H1 (cell line): ENCODE measurements around the gene TUG1. TPM values are rescaled to one million over a fixed set of nuclear protein-coding genes. Genes with fewer than 3 reads are reported as not detected.

Experiments used
- CTCF ChIA-PET: fragments of 300-600 bp; sonication (Branson Sonifier 250); formaldehyde crosslinking; loops from one replicate; lab custom pipeline; 2021; ENCODE audit not compliant: partially characterized antibody; lab: Charles Lee
- POLR2A ChIA-PET: fragments of 300-600 bp; sonication (Branson Sonifier 250); formaldehyde crosslinking; loops from one replicate; lab custom pipeline; 2021; ENCODE audit warnings: inconsistent platforms; ENCODE audit not compliant: partially characterized antibody; lab: Charles Lee
- DNase-seq, 2 experiments: peaks; one replicate each; pipeline versions ENCODE4 v3.0.0 to v3.0.0-alpha.2; 2010 to 2022; ENCODE audit warnings: low spot score in 2 of 2, low read depth in 1 of 2, mixed read lengths in 1 of 2
- FAIRE-seq: peaks from 2 replicates; lab custom pipeline; 2011; peaks lifted over from hg19 to GRCh38; lab: Jason Lieb, UNC
- H2AFZ ChIP-seq: 2 replicates; pipeline ENCODE4 v1.8.1; 2012; ENCODE audit warnings: low read length, inconsistent platforms
- H2AK5ac ChIP-seq: 2 replicates; pipeline ENCODE4 v1.6.1; 2013; ENCODE audit warnings: low read depth, low read length
- H2BK120ac ChIP-seq: replicated peaks from 2 replicates; pipeline ENCODE3; 2013; ENCODE audit warnings: low read depth, low read length, inconsistent platforms
- H2BK12ac ChIP-seq: 2 replicates; pipeline ENCODE4 v1.6.1; 2013; ENCODE audit warnings: low read depth, low read length
- H2BK15ac ChIP-seq: 2 replicates; pipeline ENCODE4 v1.6.1; 2013; ENCODE audit warnings: low read length
- H2BK20ac ChIP-seq: 2 replicates; pipeline ENCODE4 v1.6.1; 2013; ENCODE audit warnings: low read length
- H2BK5ac ChIP-seq: 2 replicates; pipeline ENCODE4 v1.6.1; 2013; ENCODE audit warnings: low read depth, low read length
- H3K14ac ChIP-seq: 2 replicates; pipeline ENCODE4 v1.6.1; 2013; ENCODE audit warnings: inconsistent platforms; ENCODE audit not compliant: insufficient read length
- H3K18ac ChIP-seq: 2 replicates; pipeline ENCODE4 v1.6.1; 2013; ENCODE audit warnings: low read length; ENCODE audit errors: extremely low read depth
- H3K23ac ChIP-seq: 2 replicates; pipeline ENCODE4 v1.6.1; 2013; ENCODE audit warnings: inconsistent platforms; ENCODE audit not compliant: insufficient read length
- H3K23me2 ChIP-seq: 2 replicates; pipeline ENCODE4 v1.6.1; 2013; ENCODE audit warnings: low read depth, low read length
- H3K27ac ChIP-seq: 2 replicates; pipeline ENCODE4 v1.6.1; 2011; ENCODE audit warnings: low read depth, low read length, inconsistent platforms
- H3K27me3 ChIP-seq, 4 experiments: replicated peaks in 1 of 4; 1 replicate in 1 of 4; 2 replicates in 3 of 4; pipeline versions ENCODE4 v1.6.1 to v1.8.1; 2011 to 2013; ENCODE audit warnings: low read length in 3 of 4, mild to moderate bottlenecking in 3 of 4, inconsistent platforms in 2 of 4, mixed read lengths in 2 of 4, moderate library complexity in 1 of 4; ENCODE audit not compliant: control insufficient read depth in 3 of 4, insufficient read depth in 3 of 4; ENCODE audit errors: extremely low read depth in 1 of 4
- H3K36me3 ChIP-seq, 4 experiments: 2 replicates each; pipeline versions ENCODE4 v1.6.1 to v1.8.1; 2011 to 2013; ENCODE audit warnings: mild to moderate bottlenecking in 4 of 4, low read length in 3 of 4, moderate library complexity in 2 of 4, control low read depth in 1 of 4, inconsistent platforms in 1 of 4; ENCODE audit not compliant: insufficient read depth in 4 of 4, control insufficient read depth in 2 of 4
- H3K4ac ChIP-seq: replicated peaks from 2 replicates; pipeline ENCODE3; 2013; ENCODE audit warnings: low read length, low read depth, mixed read lengths, inconsistent platforms; ENCODE audit not compliant: insufficient read length
- H3K4me1 ChIP-seq, 4 experiments: replicated peaks in 1 of 4; 1 replicate in 1 of 4; 2 replicates in 3 of 4; pipeline versions ENCODE4 v1.6.1 to v1.8.1; 2011 to 2013; ENCODE audit warnings: low read length in 3 of 4, inconsistent platforms in 2 of 4, mixed read lengths in 1 of 4; ENCODE audit not compliant: insufficient read depth in 4 of 4, control insufficient read depth in 3 of 4
- H3K4me2 ChIP-seq, 2 experiments: 2 replicates each; pipeline versions ENCODE4 v1.6.1 to v1.8.1; 2011 to 2013; ENCODE audit warnings: low read depth in 2 of 2, low read length in 2 of 2, control low read depth in 1 of 2, inconsistent platforms in 1 of 2, mild to moderate bottlenecking in 1 of 2; ENCODE audit not compliant: insufficient read depth in 1 of 2
- H3K4me3 ChIP-seq, 4 experiments: fragments of 200-600, 300-600 bp in 1 of 4; sonication (generic), shearing (Covaris generic), sonication (Bioruptor Twin) in 1 of 4; 2 replicates each; pipeline versions ENCODE4 v1.5.1 to v1.8.1; 2011 to 2016; ENCODE audit warnings: low read length in 4 of 4, low read depth in 3 of 4, control low read depth in 2 of 4, inconsistent platforms in 2 of 4, mild to moderate bottlenecking in 2 of 4, mixed read lengths in 1 of 4, moderate library complexity in 1 of 4; ENCODE audit not compliant: insufficient read depth in 2 of 4; ENCODE audit errors: extremely low read depth in 1 of 4
- H3K56ac ChIP-seq: replicated peaks from 2 replicates; pipeline ENCODE3; 2013; ENCODE audit warnings: low read depth, mild to moderate bottlenecking, mixed read lengths, low read length, inconsistent platforms; ENCODE audit not compliant: insufficient read length
- H3K79me1 ChIP-seq: 2 replicates; pipeline ENCODE4 v1.6.1; 2013; ENCODE audit warnings: low read depth, low read length, control low read depth
- H3K79me2 ChIP-seq, 2 experiments: 2 replicates each; pipeline versions ENCODE4 v1.6.1 to v1.8.1; 2012 to 2013; ENCODE audit warnings: low read length in 2 of 2, mild to moderate bottlenecking in 2 of 2, inconsistent platforms in 1 of 2; ENCODE audit not compliant: insufficient read depth in 2 of 2, control insufficient read depth in 1 of 2
- H3K9ac ChIP-seq, 4 experiments: replicated peaks in 1 of 4; 1 replicate in 1 of 4; 2 replicates in 3 of 4; pipeline versions ENCODE4 v1.6.1 to v1.8.1; 2011 to 2013; ENCODE audit warnings: low read depth in 3 of 4, low read length in 3 of 4, control low read depth in 2 of 4, mild to moderate bottlenecking in 2 of 4, moderate library complexity in 2 of 4, inconsistent platforms in 1 of 4; ENCODE audit errors: extremely low read depth in 1 of 4
- H3K9me3 ChIP-seq, 2 experiments: 2 replicates each; pipeline versions ENCODE4 v1.6.1 to v1.8.1; 2012 to 2013; ENCODE audit warnings: mild to moderate bottlenecking in 2 of 2, moderate library complexity in 2 of 2, control low read depth in 1 of 2, inconsistent platforms in 1 of 2, low read depth in 1 of 2, low read length in 1 of 2, mixed read lengths in 1 of 2; ENCODE audit not compliant: insufficient read depth in 2 of 2
- H4K20me1 ChIP-seq, 2 experiments: replicated peaks in 1 of 2; 2 replicates each; pipeline versions ENCODE3 to v1.8.1; 2011 to 2013; ENCODE audit warnings: inconsistent platforms in 2 of 2, low read length in 2 of 2, mild to moderate bottlenecking in 1 of 2; ENCODE audit not compliant: insufficient read depth in 2 of 2, control insufficient read depth in 1 of 2
- H4K5ac ChIP-seq: 2 replicates; pipeline ENCODE4 v1.6.1; 2013; ENCODE audit warnings: low read length, low read depth, mixed read lengths, inconsistent platforms; ENCODE audit not compliant: insufficient read length
- H4K8ac ChIP-seq: 2 replicates; pipeline ENCODE4 v1.8.0; 2013; ENCODE audit warnings: mild to moderate bottlenecking, moderate library complexity, low read length, inconsistent platforms; ENCODE audit not compliant: insufficient read depth; ENCODE audit errors: extremely low read depth
- H4K91ac ChIP-seq: replicated peaks from 2 replicates; pipeline ENCODE3; 2013; ENCODE audit warnings: low read length, mixed read lengths, inconsistent platforms; ENCODE audit not compliant: insufficient read length
- CTCF ChIP-seq, 3 experiments: IDR thresholded peaks; 1 replicate in 2 of 3; 2 replicates in 1 of 3; pipeline versions ENCODE4 v1.5.1 to v1.6.1; 2011; ENCODE audit warnings: low read length in 3 of 3, mild to moderate bottlenecking in 3 of 3, inconsistent platforms in 2 of 3, low read depth in 1 of 3, moderate library complexity in 1 of 3; ENCODE audit not compliant: insufficient read depth in 1 of 3; ENCODE audit errors: control extremely low read depth in 1 of 3
- EP300 ChIP-seq, 2 experiments: IDR thresholded peaks; 1 replicate in 1 of 2; 2 replicates in 1 of 2; pipeline ENCODE4 v1.6.1; 2011 to 2012; ENCODE audit warnings: low read depth in 2 of 2, low read length in 2 of 2, mild to moderate bottlenecking in 2 of 2, borderline replicate concordance in 1 of 2, inconsistent platforms in 1 of 2, moderate library complexity in 1 of 2
- PHF8 ChIP-seq: fragments of 200-600 bp; sonication (generic); conservative IDR thresholded peaks from 2 replicates; pipeline ENCODE4 v1.7.1; 2012; ENCODE audit warnings: low read depth, mild to moderate bottlenecking, inconsistent platforms, low read length, moderate library complexity
- RAD21 ChIP-seq, 2 experiments: IDR thresholded peaks in 1 of 2; conservative IDR thresholded peaks in 1 of 2; 2 replicates each; pipeline ENCODE4 v1.6.1; 2011; ENCODE audit warnings: low read depth in 2 of 2, low read length in 2 of 2, improper control_type of control experiment in 1 of 2, inconsistent platforms in 1 of 2, mild to moderate bottlenecking in 1 of 2, moderate library complexity in 1 of 2
- SIN3A ChIP-seq, 2 experiments: IDR thresholded peaks in 1 of 2; conservative IDR thresholded peaks in 1 of 2; 2 replicates each; pipeline ENCODE4 v1.6.1; 2011 to 2012; ENCODE audit warnings: low read length in 2 of 2, improper control_type of control experiment in 1 of 2, low read depth in 1 of 2, mild to moderate bottlenecking in 1 of 2
- TEAD4 ChIP-seq: IDR thresholded peaks from 2 replicates; pipeline ENCODE4 v1.6.1; 2012; ENCODE audit warnings: low read depth, low read length, inconsistent platforms, mixed read lengths
- USF2 ChIP-seq: IDR thresholded peaks from 2 replicates; pipeline ENCODE4 v1.6.1; 2011; ENCODE audit warnings: low read length, improper control_type of control experiment
- YY1 ChIP-seq: IDR thresholded peaks from 2 replicates; pipeline ENCODE4 v1.6.1; 2011; ENCODE audit warnings: low read depth, mild to moderate bottlenecking, low read length
- WGBS, 2 experiments: shearing (Covaris generic) in 1 of 2; methylation state at CpG; one replicate each; pipeline versions ENCODE4 v1.1.6 to v1.1.7; 2013 to 2015; ENCODE audit warnings: low lambda C conversion rate in 2 of 2, mixed read lengths in 2 of 2, inconsistent platforms in 1 of 2, low coverage in 1 of 2, missing lambda C conversion rate in 1 of 2; ENCODE audit not compliant: insufficient replicate concordance in 2 of 2, insufficient coverage in 1 of 2, insufficient read length in 1 of 2; ENCODE audit errors: extremely low coverage in 1 of 2, missing lambda C conversion rate in 1 of 2; 5-methylcytosine and 5-hydroxymethylcytosine counted together
- polyA plus RNA-seq, 7 experiments: library from polyadenylated mRNA; depleted of rRNA in 3 of 7; stranded (reverse) in 5 of 7; unstranded in 2 of 7; fragments of >200 nt in 5 of 7; fragments of 200-250 nt in 2 of 7; gene quantifications; 1 replicate in 5 of 7; 2 replicates in 1 of 7; 4 replicates in 1 of 7; pipeline versions ENCODE4 v1.2.1 to v1.2.3, GENCODE V29; 2011 to 2013; ENCODE audit warnings: missing spikeins in 2 of 7, mixed read lengths in 2 of 7
- total RNA-seq: library from RNA; stranded (reverse); fragmentation: NEBNext Ultra II Directional; extraction: Animal tissue kit (Norgen Biotek cat#: 25700); gene quantifications from 2 replicates; pipeline ENCODE4 v1.2.1, GENCODE V29; 2021

The TUG1 gene
- total and polyA plus RNA-seq, 2 of the 8 experiments (the other 6 are each of a cell fraction or from before 2014, with no cell fraction given), result 119 to 129 TPM

- Histone ChIP-seq H3K18ac (no peak overlapping the region), H2AK5ac (no peak overlapping the region), H4K8ac (no peak overlapping the region), H3K23me2 (no peaks in the 10 kb centered on the region), H3K4me2 (no peak overlapping the region), H3K79me1 (no peaks in the 10 kb centered on the region; the same call in 1 of the 2 replicates), H3K4me1 (no peaks in the 10 kb centered on the region), H2BK12ac (no peak overlapping the region), H3K27ac (no peak overlapping the region), H4K20me1 (peaks cover 0 to 2% of the 10 kb centered on the region in 2 experiments), H3K4me3 (no peak overlapping the region), H2BK120ac (no peak overlapping the region), H3K27me3 (no peaks in the 10 kb centered on the region), H2AFZ (no peak overlapping the region), H3K9me3 (peaks cover 0 to 2% of the 10 kb centered on the region in 2 experiments; a peak in 1 of 4 replicates), H3K23ac (no peak overlapping the region), H2BK5ac (no peak overlapping the region), H3K9ac (no peak overlapping the region), H2BK15ac (no peak overlapping the region), H2BK20ac (no peak overlapping the region), H3K79me2 (no peaks in the 10 kb centered on the region), H3K56ac (no peak overlapping the region), H4K91ac (no peak overlapping the region), H3K4ac (no peak overlapping the region), H4K5ac (no peak overlapping the region), H3K14ac (no peak overlapping the region), H3K36me3 (peaks cover 4 to 22% (median 9%) of the 10 kb centered on the region in 4 experiments; a peak in 7 of 8 replicates)
- FAIRE-seq, result peak; percentile 32
- peak; percentile 43 to 97 for DNase-seq
- 25% methylated on average over 9 of the region's 9 CpGs; no CpG with 5 or more reads in 1 of the 2 experiments for WGBS, 2 experiments
- CTCF ChIA-PET, result interaction anchor here (0.6 to 6.2 kb wide), 26 partner anchors 11 to 1298 kb away, joined by 3 to 58 read pairs (median 4); no protein-coding TSS in a partner anchor
- POLR2A ChIA-PET, result interaction anchor here (0.6 to 1.7 kb wide), 4 partner anchors 7 to 158 kb away, joined by 3 to 6 read pairs (median 4); no protein-coding TSS in a partner anchor
- TF ChIP-seq USF2 (no peak), TEAD4 (no peak), CTCF (IDR thresholded peaks at IDR 0.05; ENCODE audit: control extremely low read depth in 1 of 3, insufficient read depth in 1 of 3, low read depth in 1 of 3, low read length in 3 of 3) (peak; percentile 77 to 96 (median 88)), YY1 (0 out of 2 replicates have a peak, but pooled peaks have one; percentile 14), RAD21 (IDR thresholded peaks at IDR 0.05 in 1 of 2, conservative IDR thresholded peaks at IDR 0.05 in 1 of 2; ENCODE audit: low read depth in 2 of 2, low read length in 2 of 2) (peak; percentile 79 to 80), EP300 (IDR thresholded peaks at IDR 0.05; ENCODE audit: borderline replicate concordance in 1 of 2, low read depth in 2 of 2, low read length in 2 of 2) (no peak), PHF8 (no peak), SIN3A (conservative IDR thresholded peaks at IDR 0.05 in 1 of 2, IDR thresholded peaks at IDR 0.05 in 1 of 2; ENCODE audit: low read depth in 1 of 2, low read length in 2 of 2) (no peak)
Observed at GRCh38 chr22:30920407-30920806, 48.7 kb upstream of the TUG1 start.
